Head of caudate nucleus (tissue), 42 donors: Measurements from ENCODE around the gene POU4F1.
"Not testable (repeated sequence)": the region's sequence is repeated elsewhere in the genome, so short reads cannot be mapped to it uniquely, and the experiment has no call there.

Source experiments
- DNase-seq, 42 donors: peaks; one replicate each; pipeline versions ENCODE4 v3.0.0 to v3.0.0-alpha.2; 2020 to 2021; ENCODE audit warnings: mixed read lengths in 7 of 42
- intact Hi-C: fragments of 100-400 bp; cut with DNase I; formaldehyde crosslinking; loops from one replicate; pipeline ENCODE4 v1.15.0; 2022

POU4F1 gene, protein sequence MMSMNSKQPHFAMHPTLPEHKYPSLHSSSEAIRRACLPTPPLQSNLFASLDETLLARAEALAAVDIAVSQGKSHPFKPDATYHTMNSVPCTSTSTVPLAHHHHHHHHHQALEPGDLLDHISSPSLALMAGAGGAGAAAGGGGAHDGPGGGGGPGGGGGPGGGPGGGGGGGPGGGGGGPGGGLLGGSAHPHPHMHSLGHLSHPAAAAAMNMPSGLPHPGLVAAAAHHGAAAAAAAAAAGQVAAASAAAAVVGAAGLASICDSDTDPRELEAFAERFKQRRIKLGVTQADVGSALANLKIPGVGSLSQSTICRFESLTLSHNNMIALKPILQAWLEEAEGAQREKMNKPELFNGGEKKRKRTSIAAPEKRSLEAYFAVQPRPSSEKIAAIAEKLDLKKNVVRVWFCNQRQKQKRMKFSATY

GRCh38 chr13:78603240-78603957, at the start of gene POU4F1:
POU4F1 (minus strand) TSS chr13:78603552; CDS start chr13:78603326, 226 bp downstream.
- intact Hi-C loops: loop anchor here (10.0 kb wide), 1 partner anchor 51 kb away; the partner anchor contains the start of gene OBI1
- peak in 1 of 42 donors; percentile 21 for DNase-seq

GRCh38 chr13:78652651-78653050, 49.3 kb upstream of the POU4F1 start:
- intact Hi-C loops: loop anchor here (10.0 kb wide), 1 partner anchor 48 kb away; the partner anchor contains the start of gene POU4F1
- no peak for DNase-seq

- peak in 2 of 42 donors; percentile 8 to 25 for DNase-seq
- intact Hi-C loops: loop anchor here (10.0 kb wide), 1 partner anchor 46 kb away; the partner anchor contains the start of gene POU4F1
Measured at GRCh38 chr13:78650717-78651083, 47.3 kb upstream of the POU4F1 start.

DNA sequence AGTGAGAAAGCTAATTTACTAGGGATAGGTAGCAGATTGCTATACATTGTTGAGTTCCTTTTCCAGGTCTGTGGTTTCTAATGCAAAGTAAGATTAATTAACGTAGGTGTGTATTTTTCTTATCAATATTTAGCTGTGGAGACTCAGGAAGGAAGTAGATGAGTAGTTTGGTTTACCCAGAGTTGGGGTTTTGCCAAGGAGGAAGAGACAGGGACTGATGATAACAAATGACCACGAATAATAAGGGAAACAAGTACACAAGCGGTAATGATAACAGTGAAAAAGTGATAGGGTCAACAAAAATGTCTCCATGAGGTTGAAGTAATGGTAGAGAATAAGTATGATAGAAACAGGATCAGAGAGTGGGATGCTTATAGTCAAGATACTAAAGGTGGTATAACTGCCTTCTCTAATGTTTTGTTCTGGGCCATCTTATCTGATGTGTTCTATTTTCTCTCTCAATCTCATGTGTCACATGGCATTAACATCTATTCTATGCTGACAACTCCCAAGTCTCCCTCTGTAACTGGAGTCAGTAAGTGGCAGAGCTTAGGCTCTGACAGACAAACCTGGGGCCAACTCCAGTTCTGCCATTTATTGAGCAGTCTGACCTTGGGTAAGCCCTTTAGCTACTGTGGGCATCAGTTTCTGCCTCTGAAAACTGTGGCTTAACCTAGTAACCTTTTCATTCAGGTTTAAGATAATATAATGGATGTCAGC, 46.8 kb upstream of the POU4F1 start:
- intact Hi-C loops: loop anchor here (10.0 kb wide), 1 partner anchor 45 kb away; the partner anchor contains the start of gene POU4F1

GRCh38 chr13:78647109-78647678, 43.8 kb upstream of the POU4F1 start:
- DNase-seq, intact Hi-C loops: not testable (repeated sequence)

More for the DNA sequence above, 46.8 kb upstream of the POU4F1 start:
- DNase-seq: no peak

DNA sequence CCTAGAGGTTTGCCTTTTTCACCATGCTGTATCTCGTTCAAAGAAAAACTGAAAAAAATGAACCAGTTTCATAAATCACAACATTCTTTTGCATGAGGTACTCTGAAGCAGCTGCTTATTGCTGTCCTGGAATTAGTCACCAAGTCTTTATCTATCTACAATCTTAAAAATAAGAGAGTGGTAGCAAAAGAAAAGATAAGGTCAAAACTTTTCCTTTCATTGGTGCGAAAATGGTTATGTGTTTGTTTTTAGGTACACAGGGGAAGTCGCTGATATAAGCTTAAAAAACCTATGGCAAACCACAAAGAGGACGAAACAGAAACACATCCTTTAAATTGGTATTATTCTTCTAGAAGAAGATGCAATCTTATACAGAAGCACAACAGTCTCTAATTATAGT, 34.9 kb upstream of the POU4F1 start:
- DNase-seq: no peak
- intact Hi-C loops: no loop called here

GRCh38 chr13:78636495-78636894, 33.1 kb upstream of the POU4F1 start:
- no peak for DNase-seq
- intact Hi-C loops: no loop called here

DNA sequence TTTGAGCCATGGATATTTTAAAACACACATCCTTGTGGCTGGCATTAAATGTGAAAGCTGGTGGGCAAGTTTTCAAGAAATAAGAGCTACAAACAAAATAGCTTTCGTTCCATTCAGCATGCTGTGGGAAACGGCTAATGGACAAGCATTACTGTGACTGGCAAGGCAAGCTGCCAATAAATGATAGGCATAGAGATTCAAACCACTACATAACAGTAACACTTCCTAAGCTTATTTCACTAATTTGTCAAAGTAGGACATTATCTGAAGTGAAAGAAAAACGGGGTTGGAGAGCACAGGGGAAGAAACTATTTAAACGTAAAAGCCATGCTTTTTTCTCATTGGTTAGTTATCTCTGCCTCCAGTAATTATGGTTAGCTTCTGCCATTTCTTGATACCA, 29.6 kb upstream of the POU4F1 start:
- intact Hi-C loops: no loop called here
- DNase-seq: no peak

DNA sequence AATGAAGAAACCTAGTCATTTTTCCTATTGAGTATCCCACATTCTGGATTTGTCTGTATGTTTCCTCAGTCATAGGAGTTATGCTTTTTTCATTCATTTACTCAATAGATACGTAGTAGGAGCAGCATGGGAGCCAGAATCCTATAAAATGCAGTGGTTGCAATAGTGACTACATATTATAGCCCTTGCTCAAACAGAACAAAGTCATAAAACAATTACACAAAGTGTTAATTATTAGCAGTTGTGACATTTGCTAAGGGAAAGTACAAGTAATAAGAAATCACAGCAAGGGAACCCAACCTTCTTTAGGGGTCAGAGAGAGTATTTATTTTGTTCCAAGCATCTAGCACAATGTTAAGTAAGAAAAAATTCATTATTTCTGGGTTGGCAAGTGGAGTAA, 27.7 kb upstream of the POU4F1 start:
- intact Hi-C loops: no loop called here

GRCh38 chr13:78630511-78630910, 27.2 kb upstream of the POU4F1 start:
- intact Hi-C loops: no loop called here
- DNase-seq: no peak

More for the DNA sequence above, 27.7 kb upstream of the POU4F1 start:
- no peak for DNase-seq

- DNase-seq: no peak
- intact Hi-C loops: no loop called here
Measured at GRCh38 chr13:78625384-78625783, 22.0 kb upstream of the POU4F1 start.

GRCh38 chr13:78623132-78623531, 19.8 kb upstream of the POU4F1 start:
- intact Hi-C loops: no loop called here
- DNase-seq: no peak

DNA sequence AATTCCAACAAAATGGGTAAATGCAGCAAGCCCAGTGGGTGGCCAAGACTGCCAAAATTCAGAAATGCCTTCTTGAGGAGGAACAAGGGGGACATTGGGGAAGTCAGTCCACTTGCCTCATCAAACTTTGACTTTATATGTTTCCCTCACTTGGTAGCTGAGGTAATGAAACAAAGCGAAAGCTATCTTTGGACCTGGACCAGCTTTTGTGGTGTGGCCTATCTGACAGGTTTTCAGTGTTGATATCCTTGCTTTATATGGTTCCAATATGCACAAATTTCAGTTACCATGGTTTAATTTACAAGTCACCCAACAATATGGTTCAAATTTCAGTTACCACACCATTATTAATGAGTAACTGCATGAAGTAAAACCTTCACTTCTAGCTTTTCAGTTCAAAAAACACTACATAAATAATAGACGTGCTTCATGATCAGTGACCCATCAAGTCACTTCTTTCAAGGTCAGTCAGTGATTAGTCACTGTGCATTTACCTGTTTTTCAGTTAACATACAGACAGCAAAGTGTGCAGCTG, 17.7 kb upstream of the POU4F1 start:
- intact Hi-C loops: no loop called here
- DNase-seq: no peak

DNA sequence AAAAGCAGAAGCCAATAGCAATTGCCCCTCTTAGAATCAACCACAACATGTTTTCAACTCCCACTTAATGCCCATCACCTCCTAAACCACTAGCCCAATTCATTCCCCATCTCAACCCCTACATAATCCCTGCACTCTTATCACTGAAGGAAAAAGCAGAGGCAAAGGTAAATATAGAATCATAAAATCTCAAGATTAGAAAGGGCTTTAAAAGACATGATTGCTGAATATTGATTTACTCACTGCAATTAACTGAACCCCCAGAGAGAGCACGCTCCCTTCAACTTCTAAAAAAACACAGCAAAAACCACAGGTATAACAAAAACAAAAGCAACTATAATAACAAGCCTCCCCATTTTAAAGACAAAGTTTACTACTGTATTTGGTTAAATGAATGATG, 15.1 kb upstream of the POU4F1 start:
- DNase-seq: no peak
- intact Hi-C loops: no loop called here

DNA sequence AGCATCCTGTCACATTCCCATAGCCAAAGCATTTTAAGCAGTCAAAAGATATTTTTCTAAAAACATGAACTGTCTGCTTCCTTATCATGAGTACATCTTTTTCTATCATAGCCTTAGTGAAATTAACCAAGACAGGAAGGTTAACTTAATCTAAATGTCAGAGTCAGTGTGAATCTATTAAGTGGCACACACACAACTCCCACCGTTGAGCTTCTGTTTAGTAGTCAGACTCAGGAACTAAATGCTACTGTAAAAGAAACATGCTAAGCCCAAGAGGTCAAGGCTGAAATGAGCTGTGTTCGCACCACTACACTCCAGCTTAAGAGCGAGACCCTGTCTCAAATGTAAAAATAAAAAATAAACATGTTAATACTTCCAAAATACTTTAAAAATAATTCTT, 7.7 kb upstream of the POU4F1 start:
- intact Hi-C loops: no loop called here
- no peak for DNase-seq

GRCh38 chr13:78610381-78610883, 7.1 kb upstream of the POU4F1 start:
- DNase-seq: no peak
- intact Hi-C loops: no loop called here

DNA sequence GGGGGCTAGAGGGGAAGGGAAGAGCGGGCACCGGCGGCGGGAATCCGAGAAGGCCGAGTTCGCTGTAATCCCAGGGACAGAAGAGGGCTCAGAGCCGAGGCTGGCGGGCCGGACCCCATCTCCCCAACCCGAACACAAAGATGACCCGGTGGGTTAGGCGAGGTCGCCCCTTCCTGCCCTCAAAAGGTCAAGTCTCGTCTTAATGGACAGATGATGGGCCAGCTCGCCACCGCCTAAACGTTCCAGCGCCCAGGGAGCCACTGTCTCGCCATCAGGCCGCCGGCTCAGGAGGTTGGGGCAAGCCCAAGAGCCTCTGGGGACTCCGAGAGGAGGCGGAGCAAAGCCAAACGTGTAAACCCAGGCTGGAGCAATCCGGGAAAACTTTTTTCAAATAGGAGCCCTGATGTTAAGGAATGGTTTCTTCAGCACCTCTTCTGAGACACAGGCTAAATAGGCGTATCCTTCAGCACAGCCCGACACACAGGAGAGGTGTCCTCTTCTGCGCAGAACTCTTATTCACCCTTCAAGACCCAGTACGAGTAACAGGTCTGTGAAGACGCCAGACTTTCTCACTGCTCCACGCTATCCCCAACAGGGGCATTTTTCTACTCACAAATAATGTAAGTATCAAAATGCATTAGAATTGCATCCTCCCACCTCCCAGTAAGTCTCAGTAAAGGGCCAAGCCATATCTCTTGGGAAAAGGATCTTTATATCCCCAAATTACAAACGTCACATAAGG, 6.3 kb upstream of the POU4F1 start:
- intact Hi-C loops: loop anchor here (10.0 kb wide), 1 partner anchor 45 kb away; the partner anchor contains the start of gene OBI1
- no peak for DNase-seq
